Activated naive CD8-positive, alpha-beta T cell treated with anti-CD3 and anti-CD28 coated beads, Interleukin-2, amount 50 U/mL, for 16 hours (primary cell): ENCODE data around the gene TRPV5.

Source experiments
- DNase-seq: peaks from one replicate; pipeline ENCODE4 v3.0.0-alpha.2; 2020; ENCODE audit warnings: low read depth, low spot score

Gene TRPV5

DNA sequence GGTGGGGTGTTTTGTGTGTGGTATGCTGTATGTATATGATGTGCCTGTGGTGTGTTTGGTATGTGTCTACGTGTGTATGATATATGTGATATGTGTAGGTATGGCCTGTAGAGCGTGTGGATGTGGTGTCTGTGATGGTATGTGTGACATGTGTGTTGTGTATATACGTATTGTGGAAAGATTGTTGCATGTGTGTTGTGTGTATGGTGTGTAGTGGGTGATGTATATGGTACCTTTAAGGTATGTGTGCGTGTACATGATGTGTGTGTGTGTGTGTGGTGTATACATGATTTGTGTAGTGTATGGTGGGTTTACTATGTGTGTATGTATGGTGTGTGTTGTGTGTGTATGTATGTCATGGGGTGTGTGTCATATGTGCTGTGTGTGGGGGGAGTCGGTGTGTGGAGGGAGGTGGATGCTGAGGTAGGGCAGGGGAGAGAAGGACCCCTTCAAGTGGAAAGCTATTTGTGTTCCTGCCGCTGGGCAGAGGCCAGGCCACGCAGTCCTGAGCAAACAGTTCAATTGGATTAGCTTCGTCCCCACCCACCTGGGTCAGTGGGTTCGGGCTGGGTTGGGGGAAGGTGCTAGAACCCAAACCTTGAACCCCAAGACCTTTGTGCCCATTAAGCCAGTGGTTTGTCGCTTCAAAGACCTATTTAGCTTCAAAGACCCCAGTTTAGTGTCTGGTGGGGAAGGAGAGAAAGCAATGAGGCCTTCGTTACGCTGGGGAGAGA, 46.1 kb downstream of the TRPV5 start:
- no peak for DNase-seq

DNA sequence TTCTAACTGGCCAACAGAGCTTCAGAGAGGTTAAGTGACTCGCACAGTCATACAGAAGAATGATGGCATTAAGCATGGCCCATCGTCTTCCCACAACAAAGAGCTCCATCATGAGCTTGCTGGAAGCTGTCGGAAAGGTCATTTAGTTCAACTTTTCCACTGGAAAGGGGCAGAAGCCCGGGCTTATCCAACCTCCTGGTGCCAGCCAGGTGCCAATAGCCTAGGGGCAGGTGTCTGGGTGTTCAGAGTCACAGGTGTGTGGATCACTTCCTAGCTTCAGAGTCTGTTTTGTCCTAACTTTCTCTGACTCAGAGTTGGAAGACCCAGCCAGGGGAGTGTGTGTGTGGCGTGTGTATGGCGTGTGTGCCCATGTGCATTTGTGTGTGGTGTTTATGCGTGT, 46.7 kb downstream of the TRPV5 start:
- no peak for DNase-seq

DNA sequence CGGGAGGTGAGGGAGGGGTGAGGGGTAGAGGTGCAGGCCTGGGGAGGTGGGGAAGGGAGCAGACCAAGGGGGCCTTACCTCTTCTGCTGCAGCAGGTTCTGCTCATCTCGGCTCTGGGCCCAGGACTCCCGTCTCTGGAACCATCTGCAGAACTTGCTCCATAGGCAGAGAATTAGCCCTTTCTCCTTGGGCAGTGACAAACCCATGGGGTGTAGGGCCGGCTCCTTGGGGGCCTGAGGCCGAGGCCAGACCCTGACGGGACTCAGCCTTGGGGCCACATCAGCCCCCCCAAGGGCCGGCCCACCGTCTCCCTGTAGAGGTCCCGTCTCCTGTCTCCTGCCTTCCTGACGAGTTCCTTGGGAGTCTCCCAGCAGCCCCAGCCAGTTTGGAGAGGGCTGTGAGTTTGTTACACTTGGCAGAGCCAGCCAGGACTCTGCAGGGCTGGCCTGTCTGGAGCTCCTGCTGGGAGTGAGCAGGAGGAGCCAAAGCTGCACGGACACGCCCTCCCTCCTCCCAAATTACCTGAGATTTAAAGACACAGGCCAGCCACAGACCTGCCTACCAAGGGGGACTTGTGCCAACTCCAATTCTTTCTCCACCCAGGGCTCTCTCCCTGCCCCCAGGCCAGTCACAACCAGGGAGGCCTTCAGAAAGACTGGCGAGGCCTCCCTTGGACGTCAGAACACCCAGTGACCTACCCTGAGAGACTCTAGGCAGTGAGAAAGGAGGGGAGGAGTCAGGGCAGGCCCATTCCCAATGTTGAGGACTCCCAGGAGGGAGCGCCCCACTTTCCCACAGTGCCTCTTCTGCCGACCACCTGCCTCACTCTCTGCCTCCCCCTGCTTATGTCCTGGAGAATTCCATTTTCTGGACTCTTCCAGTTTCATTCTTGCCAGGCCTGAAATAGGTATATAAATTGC, 48.0 kb downstream of the TRPV5 start, which contains the start of gene TRPV6:
TRPV6 (minus strand) TSS at position 435 of the 920 bp plus-strand sequence.
- no peak for DNase-seq

DNA sequence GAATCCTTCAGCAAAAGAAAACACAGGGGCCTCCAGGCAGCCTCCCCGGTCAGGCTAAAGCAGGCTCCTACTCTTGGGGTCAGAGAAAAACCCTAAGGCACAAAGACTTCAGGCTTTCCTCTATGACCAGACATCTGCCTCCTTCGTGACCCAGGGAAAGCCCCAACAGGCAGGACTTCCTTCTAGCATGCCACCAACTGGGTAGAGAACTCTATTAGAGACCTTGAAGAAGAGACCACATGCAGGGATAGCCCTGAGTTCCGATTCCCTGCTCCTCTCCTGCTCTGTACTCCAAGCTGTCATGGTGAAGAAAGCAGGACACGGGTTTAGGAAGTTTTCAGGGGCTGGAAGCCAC, 49.3 kb downstream of the TRPV5 start:
- DNase-seq: no peak

DNA sequence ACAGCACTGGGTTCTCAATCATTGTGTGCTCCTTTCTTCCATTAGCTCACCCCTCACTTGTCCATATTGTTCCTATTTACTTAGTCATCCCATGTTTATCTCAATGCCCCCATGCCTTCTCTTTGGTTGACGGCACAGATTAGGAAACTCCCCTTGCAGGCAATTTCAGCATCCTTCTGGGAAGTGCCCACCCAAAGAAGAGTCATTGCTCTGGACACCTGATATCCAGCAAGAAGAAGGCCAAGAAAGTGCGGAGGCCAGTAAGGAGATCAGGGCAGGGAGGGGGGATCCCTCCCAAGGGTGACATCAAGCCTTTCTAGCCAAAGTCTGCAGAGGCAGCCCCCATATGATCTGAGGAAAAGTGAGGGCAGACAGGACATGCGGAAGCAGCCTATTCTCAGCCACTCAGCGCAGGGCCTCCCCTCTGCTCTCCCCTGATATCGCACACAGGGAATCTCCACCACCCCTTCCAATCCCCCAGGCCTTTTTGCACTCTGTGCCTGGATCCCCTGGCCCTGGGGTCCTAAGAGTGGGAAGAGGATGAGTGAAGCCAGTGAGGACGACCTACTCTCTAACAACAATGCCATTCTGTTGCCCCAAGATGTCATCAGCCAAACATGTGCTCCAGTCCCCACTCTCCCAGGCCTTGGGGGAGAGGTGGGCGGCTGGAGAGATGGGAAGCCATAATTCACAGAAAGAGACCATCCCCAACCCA, 49.8 kb downstream of the TRPV5 start:
- no peak for DNase-seq

DNA sequence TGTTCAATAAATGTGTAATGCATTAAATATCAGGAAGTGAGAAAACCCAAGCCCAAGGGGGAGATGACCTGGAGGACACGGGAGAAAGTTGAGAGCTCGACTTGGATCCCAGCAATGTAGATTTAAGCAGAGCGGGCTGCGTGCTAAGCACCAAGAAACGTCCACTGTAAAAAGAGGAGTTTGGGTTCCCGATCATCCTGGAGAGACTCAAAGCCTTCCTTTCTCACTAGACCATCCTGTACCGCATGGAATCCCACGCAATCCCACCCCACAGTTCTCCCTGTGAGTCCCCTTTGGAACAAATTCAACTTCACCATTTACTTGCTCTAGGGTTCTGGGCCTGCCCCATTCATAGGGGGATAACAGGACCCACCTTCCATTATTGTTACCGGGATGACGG, 50.4 kb downstream of the TRPV5 start:
- no peak for DNase-seq

DNA sequence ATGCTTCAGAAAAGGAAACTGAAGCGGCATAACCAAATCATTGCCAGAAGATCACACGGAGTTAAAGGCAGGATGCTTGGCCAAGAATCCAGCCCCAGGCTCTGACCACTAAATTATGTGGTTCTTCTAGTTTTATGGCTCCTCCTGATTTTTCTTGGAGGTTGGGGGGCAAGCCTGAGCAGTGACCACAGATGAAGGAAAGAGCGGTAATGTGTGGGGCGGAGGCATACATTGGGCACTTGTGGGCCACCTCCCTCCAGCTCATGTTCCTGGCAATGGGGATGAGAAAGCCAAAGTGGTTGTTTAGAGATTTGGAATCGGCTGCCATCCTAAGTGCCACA, 51.2 kb downstream of the TRPV5 start:
- no peak for DNase-seq

DNA sequence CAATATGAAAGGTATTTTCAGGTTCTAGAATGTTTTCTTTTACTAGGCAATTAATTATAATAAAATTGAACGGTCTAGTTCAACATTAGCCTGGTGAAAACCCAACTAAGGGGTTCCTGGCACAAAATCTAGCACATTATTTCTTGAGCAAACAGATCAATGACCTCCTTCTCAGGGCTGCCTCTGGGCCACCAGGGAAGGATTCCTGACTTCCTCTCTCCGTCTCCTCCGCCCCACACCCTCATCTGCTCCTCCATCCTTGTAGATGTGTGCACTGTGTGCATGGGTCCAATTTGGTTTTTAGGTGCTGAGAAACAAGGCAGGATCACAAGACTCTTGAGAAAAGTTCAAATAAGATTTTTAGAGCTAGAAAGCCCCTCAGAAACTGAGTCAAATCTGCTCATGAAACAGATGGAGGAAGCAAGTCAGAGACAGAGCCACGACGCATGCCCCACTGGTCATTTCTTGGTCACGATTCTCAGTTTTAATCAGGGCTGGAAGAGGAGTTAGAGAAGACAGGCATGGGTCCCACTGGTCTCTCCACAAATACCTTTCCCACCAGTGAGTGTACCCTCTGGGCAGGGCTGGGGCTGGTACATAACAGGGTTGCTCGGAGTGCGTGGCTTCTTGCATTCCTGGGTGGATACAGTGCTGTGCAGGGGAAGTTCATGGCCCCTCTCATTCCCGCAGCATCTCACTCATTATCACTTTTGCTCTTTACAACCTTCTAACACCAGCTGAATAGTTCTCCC, 51.8 kb downstream of the TRPV5 start:
- no peak for DNase-seq

DNA sequence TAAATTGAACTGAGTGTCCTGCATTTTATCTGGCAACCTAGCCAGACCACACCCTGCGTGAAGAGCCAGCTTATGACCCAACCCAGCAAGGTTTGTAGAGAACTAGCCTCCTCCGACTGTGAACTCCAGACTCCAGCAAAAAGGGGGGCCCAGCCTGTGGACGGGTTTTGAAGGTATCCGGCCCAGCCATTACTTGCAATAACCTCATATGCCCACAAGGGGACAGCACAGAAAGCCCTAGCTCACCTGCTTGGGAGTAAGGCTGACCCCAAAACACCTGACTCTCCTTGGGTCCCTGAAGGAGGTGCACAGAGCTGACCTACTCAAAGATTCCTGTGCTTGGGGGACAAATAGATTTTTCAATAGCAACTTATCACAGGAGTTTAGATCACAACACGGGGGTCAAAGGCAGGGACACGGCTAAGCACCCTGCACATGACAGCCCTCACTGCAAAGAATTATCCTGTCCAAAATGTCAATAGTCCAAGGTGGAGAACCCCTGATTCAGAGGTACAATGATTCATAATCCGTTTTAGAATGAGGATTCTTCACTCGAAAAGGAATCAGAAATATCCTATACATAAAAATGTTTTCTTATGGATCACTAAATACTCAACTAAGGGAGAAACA, 52.6 kb downstream of the TRPV5 start:
- DNase-seq: peak; percentile 24

DNA sequence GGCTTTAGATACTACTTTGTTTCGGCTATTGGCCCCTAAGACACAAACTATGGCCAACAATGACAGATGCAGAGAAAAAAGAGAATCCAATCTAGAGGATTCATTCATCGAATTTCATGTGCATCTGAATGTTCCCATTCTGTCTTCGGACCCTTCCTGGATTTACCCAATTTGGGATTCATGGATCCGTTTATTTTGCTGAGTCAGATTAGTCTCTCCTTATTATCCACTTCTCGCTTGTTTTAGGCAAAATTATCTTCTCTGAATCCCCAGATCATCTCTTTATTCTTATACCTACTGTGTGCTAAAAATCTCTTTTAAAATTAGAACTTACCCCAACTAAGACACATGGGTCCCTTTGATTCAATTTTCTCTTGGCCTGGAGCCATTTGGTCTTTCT, 54.5 kb downstream of the TRPV5 start:
- no peak for DNase-seq

DNA sequence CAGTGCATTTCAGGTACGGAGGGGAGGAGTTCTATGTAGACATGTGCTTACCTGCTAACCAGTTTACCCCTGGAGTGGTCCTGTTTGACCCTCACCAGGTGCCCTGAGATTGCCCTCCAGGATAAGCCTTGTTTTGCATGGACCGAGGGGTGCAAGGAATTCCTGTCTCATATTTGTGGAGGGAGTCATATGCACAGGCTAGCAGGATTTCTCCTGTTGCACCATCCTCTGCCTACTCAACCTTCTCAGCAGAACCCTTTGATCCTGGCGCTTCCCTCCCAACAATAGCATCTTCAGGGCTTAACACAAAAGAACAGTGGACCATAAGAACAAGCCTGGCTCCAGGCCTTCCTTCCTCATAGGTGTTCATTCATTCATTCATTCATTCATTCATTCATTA, 55.2 kb downstream of the TRPV5 start:
- DNase-seq: no peak

DNA sequence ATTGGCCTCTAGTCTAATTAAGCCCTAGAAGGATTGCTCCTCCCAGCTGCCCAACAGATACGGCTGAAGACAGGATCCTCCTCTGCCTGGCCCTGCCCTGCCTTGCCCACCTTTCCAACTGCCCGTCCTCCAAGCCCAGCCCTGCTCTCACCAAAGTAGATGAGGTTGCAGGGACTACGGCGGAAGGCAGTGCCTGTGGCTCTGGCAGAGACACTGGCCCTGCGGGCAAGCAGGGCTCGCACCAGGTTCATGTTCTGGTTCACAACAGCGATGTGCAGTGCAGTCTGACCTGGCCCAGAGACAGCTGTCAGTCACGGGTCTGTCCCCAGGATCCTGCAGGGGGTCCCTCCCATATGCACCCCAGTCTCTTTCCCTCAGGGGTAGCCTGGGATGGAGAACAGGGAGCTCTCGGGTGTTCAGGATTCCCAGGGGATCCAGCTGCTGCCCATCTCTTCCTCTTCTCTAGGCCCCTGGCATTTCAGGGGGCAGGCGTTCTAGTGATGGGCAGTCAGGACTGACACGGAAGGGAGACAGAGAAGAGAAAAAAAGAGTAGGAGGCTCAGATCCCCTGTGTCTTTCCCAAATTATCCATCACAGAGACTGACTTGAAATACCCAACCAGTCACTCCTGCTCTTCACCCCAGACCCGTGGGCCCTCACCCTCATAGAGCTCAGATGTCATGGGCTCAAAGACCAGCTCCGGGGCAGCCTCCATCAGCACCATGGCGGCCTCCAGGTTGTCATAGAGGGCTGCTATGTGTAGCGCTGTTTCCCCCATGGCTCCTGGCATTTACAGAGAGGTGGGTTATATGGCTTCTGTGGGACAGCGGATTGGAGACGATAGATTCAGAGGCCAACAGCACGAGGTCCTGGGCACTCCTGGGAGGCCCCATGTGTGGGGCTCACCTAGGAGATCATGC, 56.3 kb downstream of the TRPV5 start:
- DNase-seq: no peak

DNA sequence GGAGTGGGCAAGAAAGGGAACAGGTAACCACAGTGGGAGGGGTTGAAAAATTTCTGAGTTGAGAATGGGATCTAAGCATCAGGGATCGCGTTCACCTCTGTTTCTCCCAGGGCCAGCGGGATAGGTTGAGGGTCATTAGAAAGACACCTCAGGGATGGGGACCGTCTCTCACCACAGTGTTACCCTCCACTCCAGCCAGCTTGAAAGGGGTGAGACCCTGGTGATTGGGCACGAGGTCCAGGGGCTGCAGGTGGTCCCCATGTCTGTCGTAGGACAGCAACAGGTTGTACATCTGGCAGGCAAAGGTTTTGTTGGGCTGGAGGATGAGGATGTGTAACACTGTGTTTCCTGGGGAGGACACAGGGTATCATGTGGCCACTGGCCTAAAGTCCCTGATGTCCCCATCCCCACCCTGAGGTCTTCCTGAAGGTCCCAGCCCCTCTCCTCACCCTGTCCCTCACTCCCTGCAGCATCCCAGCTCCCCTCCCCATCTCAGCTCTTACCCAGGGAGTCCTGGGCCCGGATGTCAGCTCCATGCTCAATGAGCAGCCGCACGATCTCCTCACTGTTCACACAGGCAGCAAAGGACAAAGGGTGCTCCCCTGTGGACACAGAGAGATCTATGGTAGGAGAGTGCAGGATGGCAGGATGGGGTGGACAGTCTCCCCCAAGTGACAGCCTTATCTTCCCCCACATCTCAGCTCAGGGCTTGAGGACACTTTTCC, 57.1 kb downstream of the TRPV5 start:
- DNase-seq: no peak

DNA sequence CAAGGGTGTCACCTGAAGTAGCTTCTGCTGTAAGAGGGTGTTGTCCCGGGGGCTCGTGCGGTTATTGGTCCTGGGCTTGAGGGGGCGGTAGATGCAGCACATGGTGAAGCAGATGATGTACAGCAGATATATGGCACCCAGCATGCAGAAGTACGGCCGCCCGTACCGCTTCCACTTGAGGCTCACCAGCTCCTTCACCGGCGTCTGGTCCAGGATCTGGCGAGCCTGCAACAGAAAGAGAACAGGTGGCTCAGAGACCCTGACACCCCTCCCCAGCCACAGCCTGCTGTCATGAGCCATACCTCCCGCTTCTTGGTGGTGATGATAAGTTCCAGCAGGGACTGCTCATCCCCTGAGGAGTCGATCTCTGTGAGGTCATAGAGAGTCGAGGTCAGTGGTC, 58.1 kb downstream of the TRPV5 start:
- DNase-seq: no peak

DNA sequence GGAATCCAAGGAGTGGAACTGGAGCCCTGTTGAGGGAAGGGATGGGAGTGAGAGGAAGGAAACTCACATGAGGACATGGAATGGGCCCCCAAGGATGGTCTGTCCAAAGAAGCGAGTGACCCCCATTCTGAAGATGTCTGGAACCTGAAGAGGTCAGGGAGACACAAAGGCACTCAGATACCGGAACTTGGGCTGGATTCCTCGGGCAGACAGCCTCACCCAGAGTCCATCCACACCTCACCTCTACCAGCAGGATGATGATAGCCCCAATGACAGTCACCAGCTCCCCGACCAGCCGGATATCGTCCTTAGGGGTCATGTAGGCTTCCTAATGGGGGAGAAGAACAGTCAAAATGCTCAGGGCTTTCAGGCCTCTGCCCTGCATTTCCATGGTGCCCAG, 58.7 kb downstream of the TRPV5 start:
- DNase-seq: no peak

DNA sequence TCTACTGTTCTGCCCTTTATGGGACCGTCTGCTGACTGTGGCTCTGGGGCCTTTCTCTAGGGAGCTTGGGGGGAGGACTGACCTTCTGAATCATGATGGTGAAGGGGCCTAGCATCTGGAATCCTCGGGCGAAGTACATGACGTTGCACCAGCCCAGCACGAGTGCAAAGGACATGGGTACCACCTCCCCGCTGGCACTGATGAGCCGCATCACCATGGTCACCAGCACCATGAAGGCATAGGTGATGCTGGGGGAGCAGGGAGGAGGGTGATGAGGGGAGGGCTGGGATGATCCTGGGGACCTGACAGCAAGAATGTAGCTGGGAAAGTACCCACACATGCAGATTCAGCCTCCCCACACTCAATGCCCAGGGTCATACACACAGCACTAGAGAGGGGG, 59.1 kb downstream of the TRPV5 start:
- no peak for DNase-seq

DNA sequence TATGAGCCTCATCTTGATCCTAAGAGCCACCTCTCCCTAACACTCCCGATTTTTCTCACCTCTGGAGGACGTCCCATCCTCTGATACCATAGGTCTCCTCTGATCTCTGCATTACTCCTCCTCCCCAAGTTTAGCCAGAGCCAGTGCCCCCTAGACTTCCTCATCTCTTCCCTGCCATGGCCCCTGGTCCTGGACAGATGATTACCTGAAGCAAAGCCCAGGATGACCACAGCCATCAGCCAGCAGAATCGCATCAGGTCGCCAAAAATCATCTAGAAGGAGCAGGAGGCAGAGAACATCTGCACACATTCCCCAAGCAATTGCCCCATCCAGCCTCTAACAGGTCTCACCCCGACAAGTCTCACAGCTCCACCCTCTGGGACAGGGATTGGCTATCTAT, 59.7 kb downstream of the TRPV5 start:
- no peak for DNase-seq

DNA sequence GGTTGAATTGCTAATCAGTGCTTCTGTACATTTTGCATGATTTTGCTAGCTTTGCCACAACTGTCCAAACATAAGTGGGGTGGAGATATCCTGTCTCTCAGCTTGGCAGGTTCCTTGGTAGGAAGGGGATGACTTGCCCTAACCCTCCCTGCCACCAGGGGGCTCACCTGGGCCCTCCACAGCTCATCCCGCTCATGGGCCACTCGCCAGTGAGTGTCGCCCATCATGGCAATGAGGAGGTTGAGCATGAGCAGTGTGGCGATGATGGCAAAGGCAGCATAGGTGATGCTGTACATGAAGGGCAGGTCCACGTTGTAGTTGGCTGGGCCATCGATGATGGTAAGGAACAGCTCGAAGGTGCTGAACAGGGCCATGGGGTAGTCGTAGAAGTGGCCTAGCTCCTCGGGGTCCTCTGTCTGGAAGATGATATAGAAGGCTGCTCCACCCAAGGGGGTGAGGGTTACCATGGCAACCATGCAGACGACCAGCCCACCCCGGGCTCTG, 60.2 kb downstream of the TRPV5 start:
- no peak for DNase-seq

DNA sequence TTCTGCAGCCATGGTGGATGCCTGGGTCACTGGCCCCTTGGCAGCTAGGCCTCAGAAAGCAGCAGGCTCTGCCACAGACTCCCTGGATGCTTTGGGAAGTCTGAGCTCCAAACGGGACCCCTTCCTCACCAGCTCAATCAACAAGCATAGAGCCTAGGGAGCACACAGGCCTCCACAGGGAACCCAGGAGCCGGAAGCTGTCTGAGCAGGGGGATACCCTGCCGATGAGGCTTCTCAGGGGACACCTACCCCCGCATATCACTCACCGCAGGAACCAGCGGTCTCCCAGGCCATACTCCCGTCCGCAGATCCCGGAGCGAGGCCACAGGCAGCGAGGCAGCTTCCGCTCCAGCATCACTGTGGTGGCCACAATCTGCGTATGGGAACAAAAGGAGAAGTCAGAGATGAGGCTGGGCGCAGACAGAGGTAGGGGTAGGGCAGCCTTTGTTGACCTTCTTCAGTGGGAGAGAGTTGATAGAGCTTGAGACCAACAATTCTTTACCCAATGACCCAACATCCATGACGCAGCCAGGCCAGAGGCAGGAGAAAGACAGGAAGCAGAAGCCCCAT, 61.4 kb downstream of the TRPV5 start:
- no peak for DNase-seq
